Measurements from ENCODE around the gene DMXL1.

- TF ChIP-seq POLR2A (IDR thresholded peaks at IDR 0.05; ENCODE audit: extremely low read depth, insufficient read length) = no peak
- TF ChIP-seq, protein P1, sequence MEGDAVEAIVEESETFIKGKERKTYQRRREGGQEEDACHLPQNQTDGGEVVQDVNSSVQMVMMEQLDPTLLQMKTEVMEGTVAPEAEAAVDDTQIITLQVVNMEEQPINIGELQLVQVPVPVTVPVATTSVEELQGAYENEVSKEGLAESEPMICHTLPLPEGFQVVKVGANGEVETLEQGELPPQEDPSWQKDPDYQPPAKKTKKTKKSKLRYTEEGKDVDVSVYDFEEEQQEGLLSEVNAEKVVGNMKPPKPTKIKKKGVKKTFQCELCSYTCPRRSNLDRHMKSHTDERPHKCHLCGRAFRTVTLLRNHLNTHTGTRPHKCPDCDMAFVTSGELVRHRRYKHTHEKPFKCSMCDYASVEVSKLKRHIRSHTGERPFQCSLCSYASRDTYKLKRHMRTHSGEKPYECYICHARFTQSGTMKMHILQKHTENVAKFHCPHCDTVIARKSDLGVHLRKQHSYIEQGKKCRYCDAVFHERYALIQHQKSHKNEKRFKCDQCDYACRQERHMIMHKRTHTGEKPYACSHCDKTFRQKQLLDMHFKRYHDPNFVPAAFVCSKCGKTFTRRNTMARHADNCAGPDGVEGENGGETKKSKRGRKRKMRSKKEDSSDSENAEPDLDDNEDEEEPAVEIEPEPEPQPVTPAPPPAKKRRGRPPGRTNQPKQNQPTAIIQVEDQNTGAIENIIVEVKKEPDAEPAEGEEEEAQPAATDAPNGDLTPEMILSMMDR (IDR thresholded peaks at IDR 0.05; ENCODE audit: low read depth, low read length) = no peak
- TF ChIP-seq, protein P2, sequence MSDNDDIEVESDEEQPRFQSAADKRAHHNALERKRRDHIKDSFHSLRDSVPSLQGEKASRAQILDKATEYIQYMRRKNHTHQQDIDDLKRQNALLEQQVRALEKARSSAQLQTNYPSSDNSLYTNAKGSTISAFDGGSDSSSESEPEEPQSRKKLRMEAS (IDR thresholded peaks at IDR 0.05; ENCODE audit: low read depth, low read length) = no peak
These were observed 148.2 kb downstream of the DMXL1 start for GRCh38 chr5:119218830-119219782.

All from NB4 (cell line).